ENCODE measurements around the gene RMND1.

DNA sequence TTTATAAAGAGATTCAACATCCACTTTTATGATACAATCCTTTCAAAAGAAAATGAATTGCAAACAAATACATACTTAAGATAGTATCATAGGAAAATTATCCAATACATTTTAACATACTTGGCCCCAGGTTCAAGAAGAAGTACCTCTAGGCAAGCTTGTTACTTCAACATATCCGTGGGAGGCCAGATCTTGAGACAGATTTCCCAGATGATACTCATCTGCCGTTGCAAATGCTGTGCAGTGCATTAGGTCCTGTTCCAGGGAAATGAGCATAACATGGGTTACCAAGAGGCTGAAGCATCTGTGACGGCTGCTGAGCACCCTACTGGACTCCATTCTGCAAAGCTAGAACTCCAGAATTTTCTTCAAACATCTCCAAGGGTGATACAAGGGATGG is 15.6 kb downstream of the RMND1 start:
- TF ChIP-seq, protein P1, sequence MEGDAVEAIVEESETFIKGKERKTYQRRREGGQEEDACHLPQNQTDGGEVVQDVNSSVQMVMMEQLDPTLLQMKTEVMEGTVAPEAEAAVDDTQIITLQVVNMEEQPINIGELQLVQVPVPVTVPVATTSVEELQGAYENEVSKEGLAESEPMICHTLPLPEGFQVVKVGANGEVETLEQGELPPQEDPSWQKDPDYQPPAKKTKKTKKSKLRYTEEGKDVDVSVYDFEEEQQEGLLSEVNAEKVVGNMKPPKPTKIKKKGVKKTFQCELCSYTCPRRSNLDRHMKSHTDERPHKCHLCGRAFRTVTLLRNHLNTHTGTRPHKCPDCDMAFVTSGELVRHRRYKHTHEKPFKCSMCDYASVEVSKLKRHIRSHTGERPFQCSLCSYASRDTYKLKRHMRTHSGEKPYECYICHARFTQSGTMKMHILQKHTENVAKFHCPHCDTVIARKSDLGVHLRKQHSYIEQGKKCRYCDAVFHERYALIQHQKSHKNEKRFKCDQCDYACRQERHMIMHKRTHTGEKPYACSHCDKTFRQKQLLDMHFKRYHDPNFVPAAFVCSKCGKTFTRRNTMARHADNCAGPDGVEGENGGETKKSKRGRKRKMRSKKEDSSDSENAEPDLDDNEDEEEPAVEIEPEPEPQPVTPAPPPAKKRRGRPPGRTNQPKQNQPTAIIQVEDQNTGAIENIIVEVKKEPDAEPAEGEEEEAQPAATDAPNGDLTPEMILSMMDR (IDR thresholded peaks at IDR 0.05) = no peak
- TF ChIP-seq POLR2A (IDR thresholded peaks at IDR 0.05) = no peak

Measured in thyroid gland (tissue), 4 donors.